ENCODE results near the gene POFUT1. TPM values are rescaled to one million over a fixed set of nuclear protein-coding genes. Genes with fewer than 3 reads are reported as not detected.
A peak's percentile ranks its signal among the peaks of the same experiment; 100 is the strongest.

Gene POFUT1
- total RNA-seq, 1 donor from 2014 or later, result 24.0 TPM

DNA sequence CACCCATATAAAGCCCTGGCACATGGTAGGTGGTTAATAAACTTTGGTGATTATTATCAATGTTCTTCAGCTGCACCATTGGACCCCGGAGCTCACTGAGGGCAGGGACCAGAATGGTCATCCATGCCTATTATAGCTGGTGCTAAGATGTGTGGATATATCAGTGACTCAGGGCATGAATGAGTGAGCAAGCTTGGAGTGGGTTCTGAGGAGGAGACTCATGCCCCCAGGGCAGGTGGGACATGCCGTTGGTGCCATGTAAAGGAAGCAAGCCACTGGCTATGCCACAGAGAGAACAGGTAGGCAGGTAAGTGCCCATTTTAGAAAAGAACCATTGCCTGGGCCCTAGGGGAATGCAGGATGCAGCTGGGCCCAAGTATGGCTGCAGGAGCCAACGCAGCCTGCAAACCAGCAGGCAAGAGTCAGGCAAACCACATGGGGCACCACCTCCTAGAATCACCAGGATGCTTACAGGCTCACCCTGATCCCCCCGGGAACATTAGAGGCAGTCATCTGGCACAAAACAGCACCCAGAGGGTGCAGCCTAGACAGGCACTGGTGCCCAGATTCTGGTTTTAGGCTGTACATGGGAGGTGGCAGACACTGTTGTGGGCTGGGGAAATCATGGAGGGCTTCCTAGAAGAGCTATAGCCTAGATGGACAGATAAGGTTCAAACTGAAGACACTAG, 23.6 kb upstream of the POFUT1 start:
- peaks cover 3% of the 10 kb centered on the region for H3K4me1 Mint-ChIP-seq
- DNase-seq, result no peak
- intact Hi-C loops (cut with micrococcal nuclease), result no loop called here
- CTCF ChIA-PET, result no interaction called here
- H3K27ac Mint-ChIP-seq, result no peak overlapping the region
- no peak overlapping the region for H3K4me3 Mint-ChIP-seq
- H3K36me3 Mint-ChIP-seq (ENCODE audit: low read depth), result no peaks in the 10 kb centered on the region
- no peak for ATAC-seq (ENCODE audit: low read depth)
- H3K27me3 Mint-ChIP-seq, result peaks cover 4% of the 10 kb centered on the region
- TF ChIP-seq, protein P1, sequence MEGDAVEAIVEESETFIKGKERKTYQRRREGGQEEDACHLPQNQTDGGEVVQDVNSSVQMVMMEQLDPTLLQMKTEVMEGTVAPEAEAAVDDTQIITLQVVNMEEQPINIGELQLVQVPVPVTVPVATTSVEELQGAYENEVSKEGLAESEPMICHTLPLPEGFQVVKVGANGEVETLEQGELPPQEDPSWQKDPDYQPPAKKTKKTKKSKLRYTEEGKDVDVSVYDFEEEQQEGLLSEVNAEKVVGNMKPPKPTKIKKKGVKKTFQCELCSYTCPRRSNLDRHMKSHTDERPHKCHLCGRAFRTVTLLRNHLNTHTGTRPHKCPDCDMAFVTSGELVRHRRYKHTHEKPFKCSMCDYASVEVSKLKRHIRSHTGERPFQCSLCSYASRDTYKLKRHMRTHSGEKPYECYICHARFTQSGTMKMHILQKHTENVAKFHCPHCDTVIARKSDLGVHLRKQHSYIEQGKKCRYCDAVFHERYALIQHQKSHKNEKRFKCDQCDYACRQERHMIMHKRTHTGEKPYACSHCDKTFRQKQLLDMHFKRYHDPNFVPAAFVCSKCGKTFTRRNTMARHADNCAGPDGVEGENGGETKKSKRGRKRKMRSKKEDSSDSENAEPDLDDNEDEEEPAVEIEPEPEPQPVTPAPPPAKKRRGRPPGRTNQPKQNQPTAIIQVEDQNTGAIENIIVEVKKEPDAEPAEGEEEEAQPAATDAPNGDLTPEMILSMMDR (IDR thresholded peaks at IDR 0.05), result no peak
- H3K9me3 Mint-ChIP-seq, result no peaks in the 10 kb centered on the region
- POLR2A ChIA-PET, result no interaction called here

- ChIA-PET POLR2A (no interaction called here), CTCF (no interaction called here)
- TF ChIP-seq, protein P1 (IDR thresholded peaks at IDR 0.05), result no peak
- peaks cover 4% of the 10 kb centered on the region for H3K27me3 Mint-ChIP-seq
- DNase-seq (no peak), ATAC-seq (ENCODE audit: low read depth) (no peak)
- peaks cover 9% of the 10 kb centered on the region for H3K4me1 Mint-ChIP-seq
- H3K9me3 Mint-ChIP-seq, result no peaks in the 10 kb centered on the region
- H3K27ac Mint-ChIP-seq, result no peak overlapping the region
- intact Hi-C loops (cut with micrococcal nuclease), result no loop called here
- no peak overlapping the region for H3K4me3 Mint-ChIP-seq
- no peaks in the 10 kb centered on the region for H3K36me3 Mint-ChIP-seq (ENCODE audit: low read depth)
Observed at GRCh38 chr20:32184961-32185603, 22.6 kb upstream of the POFUT1 start.

- POLR2A ChIA-PET, result no interaction called here
- Mint-ChIP-seq H3K4me1 (peaks cover 16% of the 10 kb centered on the region), H3K4me3 (no peak overlapping the region), H3K36me3 (ENCODE audit: low read depth) (no peaks in the 10 kb centered on the region), H3K9me3 (no peaks in the 10 kb centered on the region), H3K27ac (no peak overlapping the region), H3K27me3 (peaks cover 4% of the 10 kb centered on the region)
- CTCF ChIA-PET, result no interaction called here
- ATAC-seq (ENCODE audit: low read depth) (no peak), DNase-seq (no peak)
- TF ChIP-seq, protein P1 (IDR thresholded peaks at IDR 0.05), result no peak
- intact Hi-C loops (cut with micrococcal nuclease), result no loop called here
Observed at GRCh38 chr20:32186506-32186905, 21.2 kb upstream of the POFUT1 start.

- Mint-ChIP-seq H3K9me3 (no peaks in the 10 kb centered on the region), H3K27me3 (peaks cover 4% of the 10 kb centered on the region), H3K27ac (no peak overlapping the region), H3K4me3 (peak overlapping the region; percentile 64), H3K36me3 (ENCODE audit: low read depth) (peaks cover 6% of the 10 kb centered on the region), H3K4me1 (peaks cover 16% of the 10 kb centered on the region)
- ChIA-PET CTCF (no interaction called here), POLR2A (no interaction called here)
- DNase-seq (no peak), ATAC-seq (ENCODE audit: low read depth) (no peak)
- intact Hi-C loops (cut with micrococcal nuclease), result no loop called here
- TF ChIP-seq, protein P1 (IDR thresholded peaks at IDR 0.05), result no peak
Observed at GRCh38 chr20:32188376-32189122, 19.1 kb upstream of the POFUT1 start.

DNA sequence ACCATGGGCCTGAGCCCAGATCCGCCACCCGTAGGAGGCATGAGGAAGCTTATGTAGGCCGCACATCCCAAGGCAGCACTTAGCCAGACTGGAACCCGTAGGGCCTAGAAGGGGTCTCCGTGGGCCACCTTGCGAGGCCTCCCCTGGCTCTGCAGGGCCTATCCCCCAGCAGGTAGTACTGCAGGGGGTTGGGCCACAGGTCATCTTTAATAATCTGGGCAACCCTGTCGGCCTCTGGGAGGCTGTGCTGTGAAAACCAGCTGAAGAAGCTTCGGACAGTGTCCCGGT, 18.6 kb upstream of the POFUT1 start:
- intact Hi-C loops (cut with micrococcal nuclease), result no loop called here
- DNase-seq, result no peak
- TF ChIP-seq, protein P1 (IDR thresholded peaks at IDR 0.05), result no peak
- no peak for ATAC-seq (ENCODE audit: low read depth)
- H3K27ac Mint-ChIP-seq, result no peak overlapping the region
- H3K27me3 Mint-ChIP-seq, result peaks cover 4% of the 10 kb centered on the region
- peaks cover 16% of the 10 kb centered on the region for H3K4me1 Mint-ChIP-seq
- no peaks in the 10 kb centered on the region for H3K9me3 Mint-ChIP-seq
- CTCF ChIA-PET, result no interaction called here
- peaks cover 11% of the 10 kb centered on the region for H3K36me3 Mint-ChIP-seq (ENCODE audit: low read depth)
- POLR2A ChIA-PET, result no interaction called here
- no peak overlapping the region for H3K4me3 Mint-ChIP-seq

Measured in activated B cell treated with CpG ODN at 0.5 μM for 24 hours (primary cell).